Right lobe of liver (tissue), 6 donors: ENCODE measurements around the gene COX4I2. TPM values are rescaled to one million over a fixed set of nuclear protein-coding genes. Genes with fewer than 3 reads are reported as not detected.
"Not testable (repeated sequence)": the region's sequence is repeated elsewhere in the genome, so short reads cannot be mapped to it uniquely, and the experiment has no call there.

ENCODE experiments used
- ATAC-seq, 4 donors: fragments of 200-7000 bp; cut with Tn5 transposase; one replicate each; pipeline ENCODE4 v1.9.1; 2020; ENCODE audit warnings: mild to moderate bottlenecking in 4 of 4, moderate library complexity in 4 of 4
- DNase-seq, 3 donors: peaks; one replicate each; pipeline ENCODE4 v3.0.0-alpha.2; 2020
- H3K27ac ChIP-seq, 3 donors: fragments of 200-600 bp; one replicate each; pipeline ENCODE4 v1.8.0; 2022
- H3K27me3 ChIP-seq, 2 donors: fragments of 200-600 bp; one replicate each; pipeline ENCODE4 v1.8.0; 2022
- H3K36me3 ChIP-seq, 4 donors: fragments of 200-600 bp; sonication (generic) in 1 of 4; one replicate each; pipeline versions ENCODE4 v1.5.1 to v1.8.0; 2017 to 2022; ENCODE audit warnings: control low read depth in 1 of 4
- H3K4me1 ChIP-seq, 4 donors: fragments of 200-600 bp; sonication (generic) in 1 of 4; one replicate each; pipeline versions ENCODE4 v1.5.1 to v1.8.0; 2017 to 2022; ENCODE audit warnings: control low read depth in 1 of 4
- H3K4me3 ChIP-seq, 3 donors: fragments of 200-600 bp; one replicate each; pipeline ENCODE4 v1.8.0; 2022
- H3K9me3 ChIP-seq, 4 donors: fragments of 200-600 bp; sonication (generic) in 1 of 4; one replicate each; pipeline versions ENCODE4 v1.5.1 to v1.8.0; 2017 to 2022; ENCODE audit warnings: control low read depth in 1 of 4
- CTCF ChIP-seq, 4 donors: fragments of 200-600 bp in 3 of 4; fragments of 450-650 bp in 1 of 4; IDR thresholded peaks; one replicate each; pipeline versions ENCODE4 v1.5.1 to v1.8.0; 2016 to 2022; ENCODE audit warnings: antibody characterized with exemption in 4 of 4, mild to moderate bottlenecking in 2 of 4
- POLR2A ChIP-seq: fragments of 450-650 bp; IDR thresholded peaks from one replicate; pipeline ENCODE4 v1.6.1; 2017; ENCODE audit warnings: antibody characterized with exemption, mild to moderate bottlenecking
- WGBS: methylation state at CpG from one replicate; pipeline ENCODE4 v1.1.6; 2018; ENCODE audit warnings: low coverage, low lambda C conversion rate; ENCODE audit not compliant: insufficient coverage; ENCODE audit errors: missing lambda C conversion rate; 5-methylcytosine and 5-hydroxymethylcytosine counted together
- intact Hi-C, 2 donors: fragments of 100-400 bp; cut with DNase I; formaldehyde crosslinking; loops; one replicate each; pipeline versions ENCODE4 v1.11.2 to v1.14.1; 2022
- total RNA-seq, 6 experiments: library from RNA; depleted of rRNA in 2 of 6; stranded (reverse); fragments of >200 nt in 2 of 6; fragmentation: NEBNext Ultra II Directional in 3 of 6; extraction: Animal tissue kit (Norgen Biotek cat#: 25700) in 3 of 6; gene quantifications; one replicate each; pipeline versions ENCODE4 v1.1.0 to v1.2.4, GENCODE V29; 2016 to 2023
- donor health status: DM: no; HTN: yes; CAD: no.
- donor health status: DM: no; HTN: no; CAD: no.
- donor health status: DM: no; HTN: no; CAD: no.
- donor health status: DM: no; HTN: yes; CAD: no.
- donor health status: DM: no; HTN: yes; CAD: no.

Gene COX4I2
- total RNA-seq, 6 experiments from 2014 or later, result not detected

- intact Hi-C loops, result no loop called here
- 95% methylated on average over 10 of the region's 10 CpGs for WGBS
These were observed 28.0 kb downstream of the COX4I2 start for GRCh38 chr20:31665753-31666152.

GRCh38 chr20:31666258-31667042, 28.7 kb downstream of the COX4I2 start:
- no peaks in the 10 kb centered on the region for H3K27me3 ChIP-seq
- peaks cover 0 to 9% (median 2%) of the 10 kb centered on the region in 4 donors for H3K36me3 ChIP-seq
- 90% methylated on average over 3 of the region's 7 CpGs for WGBS
- peak; percentile 12 to 41 (median 35) for ATAC-seq
- DNase-seq, result peak; percentile 56 to 73 (median 61)
- intact Hi-C loops, result no loop called here
- no peak overlapping the region for H3K4me3 ChIP-seq
- H3K9me3 ChIP-seq, result no peaks in the 10 kb centered on the region
- H3K4me1 ChIP-seq, result peaks cover 0 to 66% (median 23%) of the 10 kb centered on the region in 4 donors
- H3K27ac ChIP-seq, result peak overlapping the region; percentile 29 to 73 (median 39)
- no peak for TF ChIP-seq POLR2A
- TF ChIP-seq CTCF (IDR thresholded peaks at IDR 0.05), result peak in 1 of 4 donors; percentile 4

More at GRCh38 chr20:31665753-31666152, 28.0 kb downstream of the COX4I2 start:
- Histone ChIP-seq H3K27ac (peak overlapping the region; percentile 29 to 73 (median 39)), H3K4me3 (no peak overlapping the region), H3K27me3 (no peaks in the 10 kb centered on the region), H3K36me3 (peaks cover 0 to 9% (median 2%) of the 10 kb centered on the region in 4 donors), H3K4me1 (peaks cover 0 to 59% (median 23%) of the 10 kb centered on the region in 4 donors), H3K9me3 (no peaks in the 10 kb centered on the region)
- ATAC-seq, result no peak
- TF ChIP-seq POLR2A (no peak), CTCF (IDR thresholded peaks at IDR 0.05) (no peak)
- no peak for DNase-seq

GRCh38 chr20:31667315-31668285, 29.9 kb downstream of the COX4I2 start:
- H3K36me3 ChIP-seq, result peaks cover 0 to 9% (median 2%) of the 10 kb centered on the region in 4 donors
- peak in 2 of 4 donors; percentile 5 to 6 for ATAC-seq
- TF ChIP-seq POLR2A (no peak), CTCF (IDR thresholded peaks at IDR 0.05) (no peak)
- H3K27ac ChIP-seq, result peak overlapping the region; percentile 29 to 73 (median 39)
- no peaks in the 10 kb centered on the region for H3K9me3 ChIP-seq
- no peak for DNase-seq
- WGBS, result 77% methylated on average over 8 of the region's 15 CpGs
- intact Hi-C loops, result no loop called here
- H3K27me3 ChIP-seq, result no peaks in the 10 kb centered on the region
- no peak overlapping the region for H3K4me3 ChIP-seq
- H3K4me1 ChIP-seq, result peaks cover 0 to 58% (median 21%) of the 10 kb centered on the region in 4 donors

- H3K4me3 ChIP-seq, H3K27ac ChIP-seq, H3K9me3 ChIP-seq, H3K27me3 ChIP-seq, DNase-seq, intact Hi-C loops, ATAC-seq, H3K36me3 ChIP-seq: not testable (repeated sequence)
- peaks cover 0 to 51% (median 18%) of the 10 kb centered on the region in 4 donors for H3K4me1 ChIP-seq
- WGBS, result 100% methylated on average over 1 of the region's 2 CpGs
These were observed 31.2 kb downstream of the COX4I2 start for GRCh38 chr20:31668944-31669343.
